GM10266 (cell line): Measurements from ENCODE around the gene ADCY7.

Source experiments
- DNase-seq: peaks from one replicate; pipeline ENCODE4 v3.0.0; 2012; ENCODE audit errors: extremely low spot score
- CTCF ChIP-seq: IDR thresholded peaks from 2 replicates; pipeline ENCODE4 v1.5.1; 2012; ENCODE audit warnings: mild to moderate bottlenecking, low read depth; ENCODE audit not compliant: control insufficient read depth, insufficient read depth; ENCODE audit errors: missing control alignments

The ADCY7 gene

GRCh38 chr16:50266337-50267091, at the start of gene ADCY7:
Gene ADCY7, plus strand, starts transcription at chr16:50266551. Its CDS starts 21,629 bp downstream, at chr16:50288180.
- no peak for TF ChIP-seq CTCF
- DNase-seq, result peak; percentile 70

GRCh38 chr16:50219402-50219975, 46.9 kb upstream of the ADCY7 start:
- TF ChIP-seq CTCF, result no peak
- DNase-seq, result no peak

DNA sequence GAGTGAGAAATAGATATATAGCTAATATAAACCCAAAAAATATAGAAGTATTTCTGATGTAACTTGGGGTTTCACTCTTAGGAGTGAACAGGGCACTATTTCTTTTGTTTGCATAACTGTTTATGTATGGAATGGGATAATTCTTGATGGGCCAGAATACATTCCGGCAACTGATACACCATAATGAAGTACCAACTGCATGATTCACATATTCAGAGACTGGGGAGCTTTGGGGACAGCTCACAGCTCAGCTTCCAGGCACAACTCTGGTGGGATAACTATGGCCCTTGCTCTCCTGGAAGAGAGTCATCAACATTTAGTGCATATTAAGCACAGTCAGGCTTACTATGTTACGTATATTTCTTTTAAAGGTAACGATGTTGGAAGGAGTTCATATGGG, 42.1 kb upstream of the ADCY7 start:
- DNase-seq, result no peak
- TF ChIP-seq CTCF, result no peak

DNA sequence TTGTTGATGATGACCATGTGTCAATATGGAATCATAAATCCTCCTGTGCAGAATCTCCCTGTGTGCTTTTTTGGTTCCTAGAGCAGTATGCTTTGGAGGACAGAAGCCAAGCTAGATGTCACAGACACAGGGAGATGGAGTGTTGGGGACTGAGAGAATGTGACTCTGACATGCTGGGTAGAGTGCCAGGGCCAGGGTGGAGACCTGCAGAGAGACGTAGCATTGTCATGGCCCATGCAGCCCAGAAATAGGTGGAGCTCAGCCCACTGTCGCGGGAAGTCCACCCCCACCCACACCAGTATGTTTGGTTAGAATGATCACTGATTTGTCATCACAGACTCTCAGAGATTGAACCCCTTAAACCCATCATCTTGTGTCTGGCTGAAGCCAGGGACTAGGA, 39.2 kb upstream of the ADCY7 start:
- no peak for TF ChIP-seq CTCF
- no peak for DNase-seq

- no peak for DNase-seq
- TF ChIP-seq CTCF, result no peak
These were observed 38.7 kb upstream of the ADCY7 start for GRCh38 chr16:50227665-50228064.

- DNase-seq, result no peak
- TF ChIP-seq CTCF, result no peak
These were observed 37.9 kb upstream of the ADCY7 start for GRCh38 chr16:50228364-50228868.

DNA sequence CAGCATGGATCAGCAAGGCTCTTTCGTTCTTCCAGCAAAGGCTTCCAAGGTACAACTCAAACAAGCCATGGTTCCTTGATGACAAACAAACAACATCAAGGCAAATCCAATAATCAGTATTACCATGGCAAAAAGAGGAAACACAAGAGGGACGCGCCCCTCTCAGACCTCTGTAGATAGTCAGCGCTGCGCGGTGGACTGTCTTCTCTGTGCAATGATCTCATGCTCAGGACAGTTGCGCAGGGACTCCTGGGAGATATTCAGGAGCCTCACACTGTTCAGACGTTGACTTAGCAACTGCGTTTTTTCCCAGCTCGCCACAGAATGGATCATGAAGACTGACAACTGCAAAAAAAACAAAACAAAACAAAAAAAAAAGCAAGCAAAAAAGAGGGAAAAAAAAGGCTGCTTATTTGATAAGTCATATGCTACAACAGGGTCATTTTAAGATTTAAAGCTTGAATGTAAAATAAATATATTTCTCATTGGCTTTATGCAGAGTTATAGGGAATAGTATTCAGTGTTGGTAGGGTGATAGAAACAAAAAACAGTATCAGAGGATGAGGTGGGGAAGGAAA, 37.1 kb upstream of the ADCY7 start:
- TF ChIP-seq CTCF, result no peak
- DNase-seq, result no peak
